ENCODE results near the gene LARGE1. TPM values are rescaled to one million over a fixed set of nuclear protein-coding genes. Genes with fewer than 3 reads are reported as not detected.

Gene LARGE1
- total and polyA plus RNA-seq, 2 of the 8 experiments (the other 6 are each of a cell fraction or from before 2014, with no cell fraction given), result 43.7 to 83.0 TPM

DNA sequence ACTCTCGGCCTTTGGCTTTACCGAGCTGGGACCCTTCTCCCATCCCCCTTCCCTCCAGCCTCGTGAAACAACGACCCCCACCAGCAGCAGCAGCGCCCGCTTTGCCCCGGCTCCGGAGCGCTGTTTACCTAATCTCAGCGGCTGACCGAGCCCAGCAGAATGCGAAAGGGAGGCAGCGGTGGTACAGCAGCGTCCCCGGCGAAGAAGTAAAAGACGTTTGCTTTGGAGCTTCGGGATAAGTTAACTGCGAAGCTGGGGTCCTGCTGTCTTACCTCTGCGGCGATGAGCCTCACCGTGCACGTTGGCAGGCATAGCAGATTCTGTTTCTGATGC is 2.0 kb upstream of the LARGE1 start:
- Histone ChIP-seq H4K20me1 (replicated peaks in 1 of 2; ENCODE audit: control insufficient read depth in 1 of 2, insufficient read depth in 2 of 2, low read length in 2 of 2) (peaks cover 21 to 23% of the 10 kb centered on the region in 2 experiments), H3K4ac (replicated peaks; ENCODE audit: insufficient read length, low read depth, low read length) (peak overlapping the region; percentile 96), H3K56ac (replicated peaks; ENCODE audit: insufficient read length, low read depth, low read length) (peak overlapping the region; percentile 88), H3K27me3 (replicated peaks in 1 of 4; ENCODE audit: control insufficient read depth in 3 of 4, extremely low read depth in 1 of 4, insufficient read depth in 3 of 4, low read length in 3 of 4) (no peaks in the 10 kb centered on the region; a peak in 1 of 7 replicates), H3K4me1 (replicated peaks in 1 of 4; ENCODE audit: control insufficient read depth in 3 of 4, insufficient read depth in 4 of 4, low read length in 3 of 4) (peaks cover 3 to 12% (median 7%) of the 10 kb centered on the region in 4 experiments; a peak in 6 of 7 replicates), H2BK12ac (ENCODE audit: low read depth, low read length) (peak overlapping the region; percentile 92; the same call in 1 of the 2 replicates), H4K8ac (ENCODE audit: extremely low read depth, insufficient read depth, low read length) (peak overlapping the region; percentile 79), H2BK20ac (ENCODE audit: low read length) (peak overlapping the region; percentile 80; the same call in 1 of the 2 replicates), H3K4me3 (ENCODE audit: extremely low read depth in 1 of 4, insufficient read depth in 2 of 4, low read depth in 3 of 4, low read length in 4 of 4) (peak overlapping the region; percentile 55 to 95 (median 58)), H3K18ac (ENCODE audit: extremely low read depth, low read length) (peak overlapping the region; percentile 91), H3K36me3 (ENCODE audit: control insufficient read depth in 2 of 4, insufficient read depth in 4 of 4, low read length in 3 of 4) (no peaks in the 10 kb centered on the region), H2AFZ (ENCODE audit: low read length) (no peak overlapping the region), H4K5ac (ENCODE audit: insufficient read length, low read depth, low read length) (peak overlapping the region; percentile 81), H3K23ac (ENCODE audit: insufficient read length) (no peak overlapping the region), H3K9me3 (ENCODE audit: insufficient read depth in 2 of 2, low read depth in 1 of 2, low read length in 1 of 2) (no peaks in the 10 kb centered on the region), H2BK120ac (replicated peaks; ENCODE audit: low read depth, low read length) (peak overlapping the region; percentile 95), H2AK5ac (ENCODE audit: low read depth, low read length) (peak overlapping the region; percentile 79; the same call in 1 of the 2 replicates), H4K91ac (replicated peaks; ENCODE audit: insufficient read length, low read length) (peak overlapping the region; percentile 92), H2BK15ac (ENCODE audit: low read length) (no peak overlapping the region), H3K79me2 (ENCODE audit: control insufficient read depth in 1 of 2, insufficient read depth in 2 of 2, low read length in 2 of 2) (peaks cover 24 to 29% of the 10 kb centered on the region in 2 experiments), H3K23me2 (ENCODE audit: low read depth, low read length) (peaks cover 27% of the 10 kb centered on the region), H3K14ac (ENCODE audit: insufficient read length) (no peak overlapping the region), H3K4me2 (ENCODE audit: insufficient read depth in 1 of 2, low read depth in 2 of 2, low read length in 2 of 2) (peak overlapping the region; percentile 93 to 94), H2BK5ac (ENCODE audit: low read depth, low read length) (peak overlapping the region; percentile 98), H3K79me1 (ENCODE audit: low read depth, low read length) (0 out of 2 replicates have a peak, but pooled peaks cover 2% of the 10 kb centered on the region), H3K27ac (ENCODE audit: low read depth, low read length) (peak overlapping the region; percentile 31), H3K9ac (replicated peaks in 1 of 4; ENCODE audit: extremely low read depth in 1 of 4, low read depth in 3 of 4, low read length in 3 of 4) (peak overlapping the region in 3 of 4 experiments; percentile 55 to 63 (median 61); a peak in 5 of 7 replicates)
- no peak for FAIRE-seq
- ChIA-PET CTCF (ENCODE audit: partially characterized antibody) (interaction anchor here (0.6 to 3.6 kb wide), 26 partner anchors 9 to 620 kb away, joined by 3 to 22 read pairs (median 4); no protein-coding TSS in a partner anchor), POLR2A (ENCODE audit: partially characterized antibody) (interaction anchor here (0.9 to 2.6 kb wide), 7 partner anchors 13 to 184 kb away, joined by 3 to 9 read pairs (median 5); no protein-coding TSS in a partner anchor)
- DNase-seq (ENCODE audit: low read depth in 1 of 2, low spot score in 2 of 2), result no peak
- WGBS, 2 experiments (ENCODE audit: extremely low coverage in 1 of 2, insufficient coverage in 1 of 2, insufficient read length in 1 of 2, insufficient replicate concordance in 2 of 2, low coverage in 1 of 2, low lambda C conversion rate in 2 of 2, missing lambda C conversion rate in 1 of 2), result 1% methylated on average over 22 of the region's 23 CpGs; no CpG with 5 or more reads in 1 of the 2 experiments
- TF ChIP-seq TAF1 (IDR thresholded peaks at IDR 0.05; ENCODE audit: low read depth, low read length), result peak; percentile 40; the same call in 1 of the 2 replicates
- TF ChIP-seq POLR2AphosphoS5 (IDR thresholded peaks at IDR 0.05; ENCODE audit: low read depth, low read length), result peak; percentile 7
- peak; percentile 45; the same call in 1 of the 2 replicates for TF ChIP-seq RBBP5 (IDR thresholded peaks at IDR 0.05; ENCODE audit: borderline replicate concordance, low read depth, low read length)
- TF ChIP-seq ASH2L (IDR thresholded peaks at IDR 0.05; ENCODE audit: low read length), result peak; percentile 72
- TF ChIP-seq SIN3A (conservative IDR thresholded peaks at IDR 0.05 in 1 of 2, IDR thresholded peaks at IDR 0.05 in 1 of 2; ENCODE audit: low read depth in 1 of 2, low read length in 2 of 2), result peak; percentile 66 to 78; a peak in 2 of 4 replicates
- 0 out of 4 replicates have a peak, but pooled peaks of 1 of the 2 experiments have one; percentile 40 for TF ChIP-seq HDAC2 (IDR thresholded peaks at IDR 0.05; ENCODE audit: borderline replicate concordance in 1 of 2, low read depth in 2 of 2, low read length in 2 of 2)
- TF ChIP-seq, protein P1, sequence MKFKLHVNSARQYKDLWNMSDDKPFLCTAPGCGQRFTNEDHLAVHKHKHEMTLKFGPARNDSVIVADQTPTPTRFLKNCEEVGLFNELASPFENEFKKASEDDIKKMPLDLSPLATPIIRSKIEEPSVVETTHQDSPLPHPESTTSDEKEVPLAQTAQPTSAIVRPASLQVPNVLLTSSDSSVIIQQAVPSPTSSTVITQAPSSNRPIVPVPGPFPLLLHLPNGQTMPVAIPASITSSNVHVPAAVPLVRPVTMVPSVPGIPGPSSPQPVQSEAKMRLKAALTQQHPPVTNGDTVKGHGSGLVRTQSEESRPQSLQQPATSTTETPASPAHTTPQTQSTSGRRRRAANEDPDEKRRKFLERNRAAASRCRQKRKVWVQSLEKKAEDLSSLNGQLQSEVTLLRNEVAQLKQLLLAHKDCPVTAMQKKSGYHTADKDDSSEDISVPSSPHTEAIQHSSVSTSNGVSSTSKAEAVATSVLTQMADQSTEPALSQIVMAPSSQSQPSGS (IDR thresholded peaks at IDR 0.05; ENCODE audit: low read length), result no peak
- TF ChIP-seq EP300 (IDR thresholded peaks at IDR 0.05; ENCODE audit: borderline replicate concordance in 1 of 2, low read depth in 2 of 2, low read length in 2 of 2), result no peak
- TF ChIP-seq SRF (IDR thresholded peaks at IDR 0.05; ENCODE audit: low read depth, low read length), result no peak
- TF ChIP-seq JUN (IDR thresholded peaks at IDR 0.05; ENCODE audit: low read depth, low read length), result no peak
